ENCODE measurements around the gene OOSP3. TPM values are rescaled to one million over a fixed set of nuclear protein-coding genes. Genes with fewer than 3 reads are reported as not detected.

The OOSP3 gene
- total and polyA plus RNA-seq, 2 donors (not counting 3 experiments of a cell fraction or from before 2014, with no cell fraction given), result not detected

- intact Hi-C loops (cut with micrococcal nuclease), result no loop called here
- FAIRE-seq, result peak; percentile 42
These were observed 39.9 kb downstream of the OOSP3 start for GRCh38 chr11:59918480-59918879.

GRCh38 chr11:59918987-59919589, 40.5 kb downstream of the OOSP3 start:
- Histone ChIP-seq H3K9ac (replicated peaks; ENCODE audit: extremely low read depth, insufficient read depth, low read length) (no peak overlapping the region), H3K79me2 (ENCODE audit: control insufficient read depth, insufficient read depth, low read length) (no peaks in the 10 kb centered on the region), H3K27ac (ENCODE audit: insufficient read depth, low read depth, low read length) (no peak overlapping the region), H3K4me3 (replicated peaks in 1 of 3; ENCODE audit: insufficient read depth in 1 of 3, low read depth in 1 of 3, low read length in 3 of 3) (no peak overlapping the region), H3K36me3 (ENCODE audit: control insufficient read depth in 2 of 2, extremely low read depth in 1 of 2, insufficient read depth in 2 of 2, low read length in 2 of 2) (no peaks in the 10 kb centered on the region), H3K4me1 (ENCODE audit: control insufficient read depth, extremely low read depth, insufficient read depth, low read length) (no peaks in the 10 kb centered on the region), H3K27me3 (ENCODE audit: control insufficient read depth in 2 of 2, insufficient read depth in 2 of 2, low read length in 2 of 2) (no peaks in the 10 kb centered on the region), H3K9me1 (replicated peaks; ENCODE audit: control insufficient read depth, extremely low read depth, insufficient read depth, low read length) (no peaks in the 10 kb centered on the region), H3K9me3 (replicated peaks; ENCODE audit: control insufficient read depth, insufficient read depth, low read length) (peaks cover 6% of the 10 kb centered on the region), H2AFZ (ENCODE audit: low read depth, low read length) (no peak overlapping the region), H3K4me2 (ENCODE audit: insufficient read depth, low read length) (no peak overlapping the region), H4K20me1 (replicated peaks; ENCODE audit: control insufficient read depth, extremely low read depth, insufficient read depth, low read length) (no peaks in the 10 kb centered on the region)
- intact Hi-C loops (cut with micrococcal nuclease) (loop anchor here (1.0 kb wide), 5 partner anchors 18 to 250 kb away; no protein-coding TSS in a partner anchor), dilution Hi-C loops (cut with MboI; ENCODE audit: extremely low pct_ligation_motif_present, low sequenced_read_pairs) (no loop called here)
- ChIA-PET POLR2A (interaction anchor here (0.6 kb wide), 1 partner anchor 163 kb away, joined by 4 read pairs; no protein-coding TSS in a partner anchor), CTCF (interaction anchor here (0.7 to 4.3 kb wide), 61 partner anchors 9 to 715 kb away, joined by 3 to 76 read pairs (median 5); partner anchors contain the start of genes MRPL16, PATL1 and STX3)
- peak; percentile 72 for FAIRE-seq
- DNase-seq (ENCODE audit: low read depth, low spot score), result peak; percentile 72
- TF ChIP-seq POLR2AphosphoS5 (IDR thresholded peaks at IDR 0.05; ENCODE audit: insufficient read depth, low read depth, low read length), result no peak
- TF ChIP-seq CTCF (IDR thresholded peaks at IDR 0.05; ENCODE audit: extremely low read depth in 1 of 2, insufficient read depth in 1 of 2, low read depth in 1 of 2, low read length in 2 of 2), result peak; percentile 38 to 39
- BruUV-seq (replicated peaks), result no TSS peak

More at GRCh38 chr11:59918480-59918879, 39.9 kb downstream of the OOSP3 start:
- peaks cover 4% of the 10 kb centered on the region for H3K9me3 ChIP-seq (replicated peaks; ENCODE audit: control insufficient read depth, insufficient read depth, low read length)
- no peak for DNase-seq (ENCODE audit: low read depth, low spot score)
- no peak overlapping the region for H3K9ac ChIP-seq (replicated peaks; ENCODE audit: extremely low read depth, insufficient read depth, low read length)
- no peaks in the 10 kb centered on the region for H4K20me1 ChIP-seq (replicated peaks; ENCODE audit: control insufficient read depth, extremely low read depth, insufficient read depth, low read length)
- BruUV-seq (replicated peaks), result no TSS peak
- H3K4me3 ChIP-seq (replicated peaks in 1 of 3; ENCODE audit: insufficient read depth in 1 of 3, low read depth in 1 of 3, low read length in 3 of 3), result no peak overlapping the region
- H3K9me1 ChIP-seq (replicated peaks; ENCODE audit: control insufficient read depth, extremely low read depth, insufficient read depth, low read length), result no peaks in the 10 kb centered on the region
- ChIA-PET CTCF (interaction anchor here (0.7 to 4.3 kb wide), 55 partner anchors 9 to 716 kb away, joined by 3 to 76 read pairs (median 5); partner anchors contain the start of genes MRPL16, PATL1 and STX3), POLR2A (interaction anchor here (0.6 kb wide), 1 partner anchor 163 kb away, joined by 4 read pairs; no protein-coding TSS in a partner anchor)
- H2AFZ ChIP-seq (ENCODE audit: low read depth, low read length), result no peak overlapping the region
- dilution Hi-C loops (cut with MboI; ENCODE audit: extremely low pct_ligation_motif_present, low sequenced_read_pairs), result no loop called here
- H3K4me1 ChIP-seq (ENCODE audit: control insufficient read depth, extremely low read depth, insufficient read depth, low read length), result no peaks in the 10 kb centered on the region
- H3K79me2 ChIP-seq (ENCODE audit: control insufficient read depth, insufficient read depth, low read length), result no peaks in the 10 kb centered on the region
- H3K27ac ChIP-seq (ENCODE audit: insufficient read depth, low read depth, low read length), result no peak overlapping the region
- no peak for TF ChIP-seq MAX (IDR thresholded peaks at IDR 0.05; ENCODE audit: insufficient read depth, insufficient read length)
- no peak overlapping the region for H3K4me2 ChIP-seq (ENCODE audit: insufficient read depth, low read length)
- H3K36me3 ChIP-seq (ENCODE audit: control insufficient read depth in 2 of 2, extremely low read depth in 1 of 2, insufficient read depth in 2 of 2, low read length in 2 of 2), result no peaks in the 10 kb centered on the region
- no peaks in the 10 kb centered on the region for H3K27me3 ChIP-seq (ENCODE audit: control insufficient read depth in 2 of 2, insufficient read depth in 2 of 2, low read length in 2 of 2)

Measured in endothelial cell of umbilical vein (primary cell).